Measurements from ENCODE around the gene RASGRP4.
A peak's percentile ranks its signal among the peaks of the same experiment; 100 is the strongest.

RASGRP4 gene

DNA sequence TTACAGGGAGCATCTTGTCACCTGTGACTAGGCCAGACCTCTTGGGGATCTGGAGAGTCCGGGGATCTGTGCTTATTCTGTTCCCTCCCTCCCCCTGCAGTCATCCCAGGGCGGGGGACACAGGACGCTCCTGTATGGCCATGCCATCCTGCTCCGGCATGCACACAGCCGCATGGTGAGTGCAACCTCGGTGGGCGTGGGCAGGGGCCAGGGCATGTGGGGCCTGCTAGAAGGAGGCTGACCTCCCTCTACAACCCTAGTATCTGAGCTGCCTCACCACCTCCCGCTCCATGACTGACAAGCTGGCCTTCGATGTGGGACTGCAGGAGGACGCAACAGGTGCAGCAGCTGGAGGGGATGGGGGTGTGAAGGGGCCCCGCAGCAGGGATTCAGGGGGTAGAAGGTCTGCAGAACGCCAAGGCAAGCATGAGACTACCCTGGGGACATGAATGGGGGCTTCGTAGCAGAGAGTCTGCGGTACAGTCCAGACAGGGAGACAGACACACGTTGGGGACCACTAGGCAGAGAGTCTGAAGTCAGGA, 17.5 kb upstream of the RASGRP4 start:
- Histone ChIP-seq H3K36me3 (ENCODE audit: insufficient read depth, low read length) (no peaks in the 10 kb centered on the region), H3K79me2 (ENCODE audit: insufficient read depth, low read length) (no peaks in the 10 kb centered on the region), H3K9me2 (replicated peaks; ENCODE audit: low read depth, low read length) (no peaks in the 10 kb centered on the region), H3K4me2 (ENCODE audit: low read depth, low read length, poor library complexity, severe bottlenecking) (no peak overlapping the region), H3K9me3 (ENCODE audit: insufficient read depth, low read depth, low read length) (no peaks in the 10 kb centered on the region), H3K27me3 (ENCODE audit: insufficient read depth, low read length, poor library complexity, severe bottlenecking) (no peaks in the 10 kb centered on the region), H4K20me1 (ENCODE audit: insufficient read depth, low read length, poor library complexity, severe bottlenecking) (no peaks in the 10 kb centered on the region), H3F3A (ENCODE audit: low read depth) (no peaks in the 10 kb centered on the region), H3K4me3 (ENCODE audit: low read length, poor library complexity, severe bottlenecking) (no peak overlapping the region), H3K4me1 (ENCODE audit: insufficient read depth, low read length, poor library complexity, severe bottlenecking) (no peaks in the 10 kb centered on the region), H2AFZ (ENCODE audit: low read length) (no peak overlapping the region), H3K9ac (ENCODE audit: low read depth, low read length, poor library complexity, severe bottlenecking) (no peak overlapping the region)
- TF ChIP-seq, protein P1, sequence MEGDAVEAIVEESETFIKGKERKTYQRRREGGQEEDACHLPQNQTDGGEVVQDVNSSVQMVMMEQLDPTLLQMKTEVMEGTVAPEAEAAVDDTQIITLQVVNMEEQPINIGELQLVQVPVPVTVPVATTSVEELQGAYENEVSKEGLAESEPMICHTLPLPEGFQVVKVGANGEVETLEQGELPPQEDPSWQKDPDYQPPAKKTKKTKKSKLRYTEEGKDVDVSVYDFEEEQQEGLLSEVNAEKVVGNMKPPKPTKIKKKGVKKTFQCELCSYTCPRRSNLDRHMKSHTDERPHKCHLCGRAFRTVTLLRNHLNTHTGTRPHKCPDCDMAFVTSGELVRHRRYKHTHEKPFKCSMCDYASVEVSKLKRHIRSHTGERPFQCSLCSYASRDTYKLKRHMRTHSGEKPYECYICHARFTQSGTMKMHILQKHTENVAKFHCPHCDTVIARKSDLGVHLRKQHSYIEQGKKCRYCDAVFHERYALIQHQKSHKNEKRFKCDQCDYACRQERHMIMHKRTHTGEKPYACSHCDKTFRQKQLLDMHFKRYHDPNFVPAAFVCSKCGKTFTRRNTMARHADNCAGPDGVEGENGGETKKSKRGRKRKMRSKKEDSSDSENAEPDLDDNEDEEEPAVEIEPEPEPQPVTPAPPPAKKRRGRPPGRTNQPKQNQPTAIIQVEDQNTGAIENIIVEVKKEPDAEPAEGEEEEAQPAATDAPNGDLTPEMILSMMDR (conservative IDR thresholded peaks at IDR 0.05; ENCODE audit: low read length) = no peak
- no peak for TF ChIP-seq EZH2phosphoT487 (IDR thresholded peaks at IDR 0.05; ENCODE audit: borderline replicate concordance)

DNA sequence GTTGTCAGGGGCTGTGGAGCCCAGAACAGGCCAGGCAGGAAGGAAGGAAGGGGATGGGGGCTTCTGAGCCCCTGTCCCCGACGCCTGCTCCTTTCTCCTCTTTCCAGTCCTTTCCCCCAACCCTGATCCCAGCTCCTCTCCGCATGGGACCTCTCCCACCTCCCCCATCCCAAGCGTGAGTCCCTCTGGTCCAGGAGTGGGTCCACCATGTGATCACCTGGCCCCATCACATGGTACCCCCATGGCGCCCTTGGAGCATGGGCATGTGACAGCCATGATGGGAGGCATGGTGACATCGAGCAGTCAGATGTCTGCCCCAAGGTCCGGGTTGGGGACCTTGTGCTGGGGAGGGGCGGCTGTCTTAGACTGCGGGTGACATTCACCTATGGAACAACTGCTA, 16.7 kb upstream of the RASGRP4 start:
- Histone ChIP-seq H3K9me3 (ENCODE audit: insufficient read depth, low read depth, low read length) (no peaks in the 10 kb centered on the region), H3K4me1 (ENCODE audit: insufficient read depth, low read length, poor library complexity, severe bottlenecking) (no peaks in the 10 kb centered on the region), H3K36me3 (ENCODE audit: insufficient read depth, low read length) (no peaks in the 10 kb centered on the region), H3K9me2 (replicated peaks; ENCODE audit: low read depth, low read length) (no peaks in the 10 kb centered on the region), H3K9ac (ENCODE audit: low read depth, low read length, poor library complexity, severe bottlenecking) (no peak overlapping the region), H2AFZ (ENCODE audit: low read length) (no peak overlapping the region), H3K4me2 (ENCODE audit: low read depth, low read length, poor library complexity, severe bottlenecking) (no peak overlapping the region), H4K20me1 (ENCODE audit: insufficient read depth, low read length, poor library complexity, severe bottlenecking) (no peaks in the 10 kb centered on the region), H3K4me3 (ENCODE audit: low read length, poor library complexity, severe bottlenecking) (no peak overlapping the region), H3F3A (ENCODE audit: low read depth) (no peaks in the 10 kb centered on the region), H3K79me2 (ENCODE audit: insufficient read depth, low read length) (no peaks in the 10 kb centered on the region), H3K27me3 (ENCODE audit: insufficient read depth, low read length, poor library complexity, severe bottlenecking) (no peaks in the 10 kb centered on the region)
- TF ChIP-seq EZH2phosphoT487 (IDR thresholded peaks at IDR 0.05; ENCODE audit: borderline replicate concordance) = no peak
- TF ChIP-seq, protein P1 (conservative IDR thresholded peaks at IDR 0.05; ENCODE audit: low read length) = no peak

DNA sequence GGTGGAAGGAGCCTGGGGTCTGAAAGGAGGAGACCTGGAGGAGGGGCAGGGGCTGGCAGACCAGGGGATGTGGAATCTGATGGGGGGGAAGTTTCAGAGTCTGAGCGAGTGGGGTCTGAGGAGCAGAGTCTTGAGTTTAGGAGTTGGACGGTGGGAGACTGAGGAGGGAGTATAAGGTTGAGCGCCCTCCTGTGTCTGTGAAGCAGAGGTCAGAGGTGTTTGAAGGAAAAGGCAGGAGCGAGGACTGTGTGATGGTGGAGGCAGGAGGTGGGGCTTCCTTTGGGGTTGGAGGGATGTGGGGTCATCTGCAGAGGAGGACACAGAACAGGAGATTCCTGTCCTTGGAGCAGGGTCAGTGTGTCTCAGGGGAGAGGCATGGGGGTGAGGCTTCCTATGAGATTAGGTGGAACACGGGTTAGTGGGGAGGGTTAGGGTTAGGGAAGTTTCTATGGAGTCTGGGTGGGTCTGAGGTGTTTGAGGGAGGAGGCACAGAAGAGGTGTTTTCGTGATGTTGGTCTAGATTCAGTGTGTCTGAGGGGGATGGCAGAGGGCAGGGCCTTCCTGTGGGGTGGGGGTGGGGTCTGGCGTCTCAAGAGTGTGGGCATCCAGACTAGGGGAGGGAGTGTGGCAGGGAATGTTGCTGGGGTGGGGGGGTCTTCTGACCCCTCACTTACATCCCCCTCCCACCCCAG, 15.8 kb upstream of the RASGRP4 start:
- H3K9ac ChIP-seq (ENCODE audit: low read depth, low read length, poor library complexity, severe bottlenecking) = no peak overlapping the region
- TF ChIP-seq, protein P1 (conservative IDR thresholded peaks at IDR 0.05; ENCODE audit: low read length) = peak; percentile 63
- TF ChIP-seq EZH2phosphoT487 (IDR thresholded peaks at IDR 0.05; ENCODE audit: borderline replicate concordance) = no peak

More for the DNA sequence above, 15.8 kb upstream of the RASGRP4 start:
- Histone ChIP-seq H3K4me2 (ENCODE audit: low read depth, low read length, poor library complexity, severe bottlenecking) (no peak overlapping the region), H3K9me3 (ENCODE audit: insufficient read depth, low read depth, low read length) (no peaks in the 10 kb centered on the region), H3F3A (ENCODE audit: low read depth) (no peaks in the 10 kb centered on the region), H2AFZ (ENCODE audit: low read length) (peak overlapping the region; percentile 46; the same call in 1 of the 2 replicates), H4K20me1 (ENCODE audit: insufficient read depth, low read length, poor library complexity, severe bottlenecking) (no peaks in the 10 kb centered on the region), H3K27me3 (ENCODE audit: insufficient read depth, low read length, poor library complexity, severe bottlenecking) (no peaks in the 10 kb centered on the region), H3K36me3 (ENCODE audit: insufficient read depth, low read length) (no peaks in the 10 kb centered on the region), H3K4me3 (ENCODE audit: low read length, poor library complexity, severe bottlenecking) (no peak overlapping the region), H3K79me2 (ENCODE audit: insufficient read depth, low read length) (no peaks in the 10 kb centered on the region), H3K4me1 (ENCODE audit: insufficient read depth, low read length, poor library complexity, severe bottlenecking) (no peaks in the 10 kb centered on the region), H3K9me2 (replicated peaks; ENCODE audit: low read depth, low read length) (no peaks in the 10 kb centered on the region)
